SHP77 (cell line): Measurements from ENCODE around the gene SYNGR3.

Experiments
- DNase-seq, 2 experiments: peaks; one replicate each; lab custom pipeline; 2025; lab: John Stamatoyannopoulos, UW

The SYNGR3 gene

GRCh38 chr16:1992704-1993317, 3.0 kb downstream of the SYNGR3 start:
- no peak for DNase-seq

GRCh38 chr16:1993731-1994131, 4.0 kb downstream of the SYNGR3 start:
- DNase-seq = no peak

- no peak for DNase-seq
These were observed 8.0 kb downstream of the SYNGR3 start for GRCh38 chr16:1997494-1998359.

GRCh38 chr16:1998360-1998835, 8.6 kb downstream of the SYNGR3 start:
- DNase-seq = no peak

- DNase-seq = no peak
These were observed 9.4 kb downstream of the SYNGR3 start for GRCh38 chr16:1998852-1999801.

- no peak for DNase-seq
These were observed 10.2 kb downstream of the SYNGR3 start for GRCh38 chr16:1999866-2000514.

- DNase-seq = no peak
These were observed 11.3 kb downstream of the SYNGR3 start for GRCh38 chr16:2001035-2001434.

GRCh38 chr16:2001456-2002355, 11.9 kb downstream of the SYNGR3 start:
- DNase-seq = no peak

GRCh38 chr16:2002406-2003230, 12.8 kb downstream of the SYNGR3 start:
- no peak for DNase-seq

- no peak for DNase-seq
These were observed 13.6 kb downstream of the SYNGR3 start for GRCh38 chr16:2003231-2003826.

GRCh38 chr16:2003827-2004641, 14.3 kb downstream of the SYNGR3 start:
- peak; percentile 91 to 96 for DNase-seq

- DNase-seq = peak in 1 of 2 experiments; percentile 34
These were observed 15.2 kb downstream of the SYNGR3 start for GRCh38 chr16:2004795-2005517.

GRCh38 chr16:2005646-2006045, 15.9 kb downstream of the SYNGR3 start:
- peak in 1 of 2 experiments; percentile 34 for DNase-seq

GRCh38 chr16:2006317-2006716, 16.5 kb downstream of the SYNGR3 start:
- DNase-seq = no peak

- no peak for DNase-seq
These were observed 17.5 kb downstream of the SYNGR3 start for GRCh38 chr16:2007081-2007836.

GRCh38 chr16:2008009-2008526, 18.3 kb downstream of the SYNGR3 start:
- DNase-seq = no peak
